GOT3 (cell line): ENCODE data around the gene SYP.

ENCODE experiments used
- DNase-seq: peaks from one replicate; lab custom pipeline; 2025; ENCODE audit warnings: mixed read lengths; lab: John Stamatoyannopoulos, UW

The SYP gene

GRCh38 chrX:49220100-49220499, 20.1 kb upstream of the SYP start:
- DNase-seq = no peak

GRCh38 chrX:49214996-49215526, 15.1 kb upstream of the SYP start:
- no peak for DNase-seq

GRCh38 chrX:49214416-49214815, 14.4 kb upstream of the SYP start:
- no peak for DNase-seq

- no peak for DNase-seq
Measured at GRCh38 chrX:49212861-49213260, 12.9 kb upstream of the SYP start.

- no peak for DNase-seq
Measured at GRCh38 chrX:49212209-49212608, 12.2 kb upstream of the SYP start.

GRCh38 chrX:49211074-49211473, 11.1 kb upstream of the SYP start:
- no peak for DNase-seq

GRCh38 chrX:49210406-49210805, 10.4 kb upstream of the SYP start:
- DNase-seq = no peak

GRCh38 chrX:49209434-49210251, 9.7 kb upstream of the SYP start:
- no peak for DNase-seq

- DNase-seq = no peak
Measured at GRCh38 chrX:49208399-49208798, 8.4 kb upstream of the SYP start.

- DNase-seq = no peak
Measured at GRCh38 chrX:49206543-49206942, 6.5 kb upstream of the SYP start.

- no peak for DNase-seq
Measured at GRCh38 chrX:49205443-49205842, 5.5 kb upstream of the SYP start.

GRCh38 chrX:49204709-49205108, 4.7 kb upstream of the SYP start:
- no peak for DNase-seq

- DNase-seq = no peak
Measured at GRCh38 chrX:49204017-49204416, 4.0 kb upstream of the SYP start.

GRCh38 chrX:49203536-49203935, 3.5 kb upstream of the SYP start:
- no peak for DNase-seq

GRCh38 chrX:49202022-49202421, 2.0 kb upstream of the SYP start:
- DNase-seq = no peak

GRCh38 chrX:49199315-49199595, 738 bp downstream of the SYP start:
- DNase-seq = no peak

GRCh38 chrX:49198540-49199314, 1.3 kb downstream of the SYP start:
- no peak for DNase-seq

- DNase-seq = no peak
Measured at GRCh38 chrX:49197543-49198087, 2.4 kb downstream of the SYP start.

- DNase-seq = no peak
Measured at GRCh38 chrX:49193542-49193964, 6.4 kb downstream of the SYP start.

- no peak for DNase-seq
Measured at GRCh38 chrX:49192722-49193328, 7.2 kb downstream of the SYP start.

- no peak for DNase-seq
Measured at GRCh38 chrX:49191574-49192011, 8.4 kb downstream of the SYP start.

- peak; percentile 81 for DNase-seq
Measured at GRCh38 chrX:49190821-49191573, 9.0 kb downstream of the SYP start.
